ENCODE results near the gene GTF2H4.
"Not testable (repeated sequence)": the region's sequence is repeated elsewhere in the genome, so short reads cannot be mapped to it uniquely, and the experiment has no call there.

The GTF2H4 gene

GRCh38 chr6:30894935-30895334 lies 13.1 kb upstream of the GTF2H4 start:
- no peak for DNase-seq (ENCODE audit: low read depth)

GRCh38 chr6:30895343-30895742 lies 12.7 kb upstream of the GTF2H4 start:
- no peak for DNase-seq (ENCODE audit: low read depth)

GRCh38 chr6:30896541-30896940 lies 11.5 kb upstream of the GTF2H4 start:
- no peak for DNase-seq (ENCODE audit: low read depth)

- no peak for DNase-seq (ENCODE audit: low read depth)
These were observed 10.1 kb upstream of the GTF2H4 start for GRCh38 chr6:30897882-30898281.

GRCh38 chr6:30898750-30899360 lies 9.2 kb upstream of the GTF2H4 start:
- DNase-seq (ENCODE audit: low read depth), result no peak

DNA sequence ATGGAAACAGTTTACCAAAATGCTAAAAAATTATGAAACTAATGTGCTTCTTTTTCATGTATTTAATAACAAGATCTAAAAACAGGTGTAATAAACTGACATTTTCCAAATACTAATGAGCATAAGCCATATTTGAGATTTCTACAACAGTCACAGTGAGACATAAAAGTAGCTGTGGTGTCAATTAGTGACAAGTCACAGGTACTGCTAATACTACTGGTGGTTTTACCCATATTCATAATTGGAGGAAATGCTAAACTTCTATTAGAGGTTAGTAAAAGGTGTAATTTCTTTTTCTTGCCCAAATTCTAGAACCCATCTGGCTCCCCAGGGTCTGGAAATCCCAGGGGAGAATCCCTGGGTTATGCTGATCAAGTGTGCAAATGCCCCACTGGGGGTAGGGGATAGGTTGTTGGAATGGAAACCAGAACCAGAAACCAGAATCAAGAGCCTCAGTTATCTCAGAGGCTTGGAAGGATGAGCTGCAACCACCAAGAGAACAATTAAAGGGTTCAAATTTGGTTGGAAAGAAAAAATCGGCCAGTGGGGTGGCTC lies 7.1 kb upstream of the GTF2H4 start:
- no peak for DNase-seq (ENCODE audit: low read depth)

DNA sequence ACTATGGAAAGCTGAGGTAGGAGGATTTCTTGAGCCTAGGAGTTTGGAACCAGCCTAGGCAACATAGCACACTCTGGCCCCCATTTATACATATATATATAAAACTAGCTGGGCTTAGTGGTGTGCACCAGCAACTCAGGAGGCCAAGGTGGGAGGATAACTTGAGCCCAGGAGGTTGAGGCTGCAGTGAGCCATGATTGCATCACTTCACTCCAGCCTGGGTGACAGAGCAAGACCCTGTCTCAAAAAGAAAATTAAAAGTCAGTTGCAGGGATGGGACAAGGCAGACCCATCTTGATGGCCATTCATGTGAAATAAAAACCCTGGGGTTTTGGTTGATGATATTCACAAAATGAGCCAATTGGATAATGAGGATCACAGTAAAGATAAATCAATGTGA lies 6.6 kb upstream of the GTF2H4 start:
- DNase-seq (ENCODE audit: low read depth), result no peak

DNA sequence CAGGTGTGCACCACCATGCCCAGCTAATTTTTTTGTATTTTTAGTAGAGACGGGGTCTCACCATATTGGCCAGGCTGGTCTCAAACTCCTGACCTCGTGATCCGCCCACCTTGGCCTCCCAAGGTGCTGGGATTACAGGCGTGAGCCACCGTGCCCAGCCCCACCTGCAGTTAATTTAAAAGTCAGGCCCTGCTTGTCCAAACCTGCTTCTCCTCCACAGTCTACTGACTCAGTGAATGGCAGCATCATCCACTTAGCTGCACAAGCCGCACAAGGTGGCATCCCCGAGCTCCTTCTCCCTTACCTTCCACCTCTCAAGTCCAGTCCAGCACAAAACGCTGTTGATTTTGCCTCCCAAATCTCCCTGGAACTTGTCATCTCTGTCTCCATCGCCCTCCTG lies 5.8 kb upstream of the GTF2H4 start:
- DNase-seq (ENCODE audit: low read depth), result not testable (repeated sequence)

GRCh38 chr6:30902709-30903108 lies 5.3 kb upstream of the GTF2H4 start:
- DNase-seq (ENCODE audit: low read depth), result no peak

GRCh38 chr6:30903236-30903635 lies 4.8 kb upstream of the GTF2H4 start:
- DNase-seq (ENCODE audit: low read depth), result no peak

- not testable (repeated sequence) for DNase-seq (ENCODE audit: low read depth)
These were observed 683 bp upstream of the GTF2H4 start for GRCh38 chr6:30907290-30907757.

GRCh38 chr6:30908700-30909099 lies 693 bp downstream of the GTF2H4 start:
- no peak for DNase-seq (ENCODE audit: low read depth)

GRCh38 chr6:30910473-30910872 lies 2.5 kb downstream of the GTF2H4 start:
- DNase-seq (ENCODE audit: low read depth), result not testable (repeated sequence)

DNA sequence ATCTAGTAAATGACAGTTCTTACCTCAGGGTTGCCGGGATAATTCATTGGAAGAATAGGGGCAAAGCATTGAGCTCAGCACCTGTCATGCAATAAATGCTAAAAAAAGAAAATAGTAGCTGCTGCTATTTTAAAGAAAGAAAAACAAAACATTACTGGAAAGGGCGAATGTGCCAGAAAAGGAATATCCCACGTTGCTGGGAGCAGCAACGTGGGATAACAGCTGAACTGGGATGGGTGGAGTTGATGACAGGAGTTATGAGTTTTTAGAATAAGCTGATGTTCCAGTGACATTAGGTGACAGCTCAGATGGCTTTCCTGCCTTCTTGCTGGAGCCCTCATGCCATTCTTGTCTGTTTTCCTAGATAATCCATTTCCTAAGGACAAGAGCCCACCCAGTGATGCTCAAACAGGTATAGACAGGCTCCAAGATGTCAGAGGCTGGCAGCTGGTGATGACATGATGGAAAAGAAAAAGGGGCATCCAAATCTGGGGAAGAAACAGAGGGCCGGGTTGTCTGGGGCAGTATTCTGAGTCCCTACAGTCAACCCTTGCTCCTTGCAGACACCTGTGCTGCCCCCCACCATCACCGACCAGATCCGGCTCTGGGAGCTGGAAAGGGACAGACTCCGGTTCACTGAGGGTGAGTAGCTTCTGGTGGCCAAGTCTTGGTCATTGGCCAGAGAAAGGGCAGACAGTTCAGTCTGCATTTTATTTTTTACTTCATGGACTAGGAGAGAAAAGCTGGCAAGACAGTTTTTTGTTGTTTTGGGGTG lies 4.9 kb downstream of the GTF2H4 start:
- DNase-seq (ENCODE audit: low read depth), result no peak

DNA sequence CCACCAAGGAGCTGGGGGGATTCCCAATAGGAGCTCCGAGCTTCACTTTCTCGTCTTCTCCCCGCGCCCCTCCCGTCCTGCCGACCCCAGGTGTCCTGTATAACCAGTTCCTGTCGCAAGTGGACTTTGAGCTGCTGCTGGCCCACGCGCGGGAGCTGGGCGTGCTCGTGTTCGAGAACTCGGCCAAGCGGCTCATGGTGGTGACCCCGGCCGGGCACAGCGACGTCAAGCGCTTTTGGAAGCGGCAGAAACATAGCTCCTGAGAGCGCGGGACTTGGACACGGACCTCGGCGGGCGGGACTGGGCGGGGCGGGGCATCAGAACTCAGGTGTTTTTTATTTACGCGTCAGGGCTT lies 5.7 kb downstream of the GTF2H4 start:
- no peak for DNase-seq (ENCODE audit: low read depth)

DNA sequence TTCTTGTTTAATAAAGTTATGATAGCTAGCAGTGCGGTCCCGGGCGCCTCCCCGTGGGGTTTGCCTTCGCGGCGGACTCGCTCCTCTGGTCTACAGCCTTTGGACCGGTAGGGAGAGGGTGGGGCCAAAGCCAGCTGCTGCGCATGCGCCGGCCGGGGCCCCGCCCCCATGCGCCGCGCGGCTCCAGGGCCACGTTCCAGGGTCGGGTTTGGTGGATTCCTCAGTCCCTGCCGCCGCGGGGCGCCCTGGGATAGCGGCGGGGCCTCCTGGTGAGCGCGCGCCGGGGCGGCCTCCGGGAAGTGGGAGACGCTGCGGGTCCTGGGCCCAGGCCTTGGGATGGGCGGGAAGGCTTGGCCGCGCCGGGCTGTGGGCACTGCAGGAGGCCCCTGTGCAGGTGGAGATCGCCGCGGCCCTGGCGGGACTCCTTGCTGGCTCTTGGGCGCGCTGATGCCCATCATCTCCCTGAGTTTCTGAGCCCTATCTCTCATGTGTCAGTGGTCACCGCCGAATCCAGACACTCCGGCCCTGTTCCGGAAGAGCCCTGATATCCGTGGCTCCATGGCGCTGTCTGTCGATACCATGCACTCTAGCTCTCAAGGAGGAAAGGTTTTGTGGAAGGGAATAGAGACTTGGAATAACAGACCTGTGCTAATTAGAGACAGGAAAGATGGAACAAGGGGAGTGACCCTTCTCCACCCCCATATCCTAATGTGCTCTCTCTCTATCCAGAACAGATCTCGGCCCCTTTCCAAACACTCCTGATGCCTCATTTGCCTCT lies 6.3 kb downstream of the GTF2H4 start, which contains the start of gene VARS2:
Gene VARS2 (plus strand): TSS at position 163 of the 778 bp plus-strand sequence. CDS start 599 bp downstream, at position 762.
- peak; percentile 78 for DNase-seq (ENCODE audit: low read depth)

GRCh38 chr6:30914854-30915590 lies 7.0 kb downstream of the GTF2H4 start:
- DNase-seq (ENCODE audit: low read depth), result no peak

- DNase-seq (ENCODE audit: low read depth), result no peak
These were observed 7.6 kb downstream of the GTF2H4 start for GRCh38 chr6:30915591-30915946.

DNA sequence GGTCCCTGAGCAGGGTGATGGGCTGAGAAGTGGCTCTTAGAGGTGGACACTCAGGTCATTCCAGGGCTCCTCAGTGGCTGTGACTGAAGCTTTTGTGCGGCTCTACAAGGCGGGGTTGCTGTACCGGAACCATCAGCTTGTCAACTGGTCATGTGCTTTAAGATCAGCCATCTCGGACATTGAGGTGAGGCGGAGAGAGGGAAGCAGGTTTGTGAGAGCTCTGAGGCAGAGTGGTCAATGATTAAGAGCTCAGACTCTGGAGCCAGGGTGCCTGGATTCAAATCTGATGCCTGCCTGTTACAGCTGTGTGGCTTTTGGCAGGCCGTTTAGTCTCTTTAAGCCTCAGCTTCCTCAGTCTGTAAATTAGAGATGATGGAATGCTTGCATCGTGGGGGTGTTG lies 9.0 kb downstream of the GTF2H4 start:
- DNase-seq (ENCODE audit: low read depth), result no peak

DNA sequence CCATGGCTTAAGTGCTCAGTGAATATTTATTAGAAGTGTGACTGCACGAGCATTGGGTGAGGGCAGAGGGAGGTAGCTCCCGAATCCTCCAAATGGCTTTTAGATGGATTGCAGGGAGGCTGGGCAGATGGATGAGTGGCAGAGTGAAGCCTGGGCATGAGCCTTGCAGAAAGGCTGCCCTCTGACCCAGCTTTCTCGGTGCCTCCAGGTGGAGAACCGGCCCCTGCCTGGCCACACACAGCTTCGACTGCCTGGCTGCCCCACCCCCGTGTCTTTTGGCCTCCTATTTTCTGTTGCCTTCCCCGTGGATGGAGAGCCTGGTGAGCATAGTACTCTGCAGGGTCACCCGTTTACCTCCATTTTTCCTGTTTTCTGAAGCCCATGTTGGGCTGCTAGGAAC lies 9.5 kb downstream of the GTF2H4 start:
- DNase-seq (ENCODE audit: low read depth), result no peak

GRCh38 chr6:30918670-30919069 lies 10.7 kb downstream of the GTF2H4 start:
- no peak for DNase-seq (ENCODE audit: low read depth)

- DNase-seq (ENCODE audit: low read depth), result no peak
These were observed 14.4 kb downstream of the GTF2H4 start for GRCh38 chr6:30922447-30922852.
